GM15510 (cell line): Measurements from ENCODE around the gene GTPBP6.

Experiments
- POLR2A ChIP-seq: IDR thresholded peaks from 3 replicates; pipeline ENCODE4 v1.6.1; 2011; ENCODE audit warnings: borderline replicate concordance; ENCODE audit not compliant: insufficient read length; ENCODE audit errors: extremely low read depth

Gene GTPBP6

GRCh38 chrX:314781-315595 is 3.6 kb downstream of the GTPBP6 start:
- TF ChIP-seq POLR2A = no peak

- no peak for TF ChIP-seq POLR2A
Measured at GRCh38 chrX:314049-314448, 4.5 kb downstream of the GTPBP6 start.

- TF ChIP-seq POLR2A = no peak
Measured at GRCh38 chrX:313546-313945, 5.0 kb downstream of the GTPBP6 start.

GRCh38 chrX:312621-313331 is 5.8 kb downstream of the GTPBP6 start:
- TF ChIP-seq POLR2A = no peak

- TF ChIP-seq POLR2A = no peak
Measured at GRCh38 chrX:311156-312129, 7.2 kb downstream of the GTPBP6 start.

- no peak for TF ChIP-seq POLR2A
Measured at GRCh38 chrX:310621-311155, 7.9 kb downstream of the GTPBP6 start.

- TF ChIP-seq POLR2A = no peak
Measured at GRCh38 chrX:308821-309520, 9.6 kb downstream of the GTPBP6 start.

- no peak for TF ChIP-seq POLR2A
Measured at GRCh38 chrX:307261-308111, 11.1 kb downstream of the GTPBP6 start.

GRCh38 chrX:302975-303374 is 15.6 kb downstream of the GTPBP6 start:
- no peak for TF ChIP-seq POLR2A

- no peak for TF ChIP-seq POLR2A
Measured at GRCh38 chrX:300334-300733, 18.3 kb downstream of the GTPBP6 start.

GRCh38 chrX:298993-299392 is 19.6 kb downstream of the GTPBP6 start:
- TF ChIP-seq POLR2A = no peak

- no peak for TF ChIP-seq POLR2A
Measured at GRCh38 chrX:295136-295535, 23.5 kb downstream of the GTPBP6 start.
